B cell (primary cell): ENCODE results near the gene SYNE1.

Experiments
- EZH2 ChIP-seq: IDR thresholded peaks from 2 replicates; pipeline ENCODE4 v1.6.1; 2012; ENCODE audit warnings: borderline replicate concordance, low read depth, mild to moderate bottlenecking, moderate library complexity, low read length; ENCODE audit not compliant: insufficient read depth, poor library complexity, severe bottlenecking
- TF ChIP-seq, protein P1 (sequence below): fragments of 200-600 bp; IDR thresholded peaks from one replicate; pipeline ENCODE4 v1.8.0; 2022; ENCODE audit warnings: antibody characterized with exemption, mild to moderate bottlenecking

GRCh38 chr6:152204591-152204990 is 432.6 kb downstream of the SYNE1 start:
- TF ChIP-seq, protein P1, sequence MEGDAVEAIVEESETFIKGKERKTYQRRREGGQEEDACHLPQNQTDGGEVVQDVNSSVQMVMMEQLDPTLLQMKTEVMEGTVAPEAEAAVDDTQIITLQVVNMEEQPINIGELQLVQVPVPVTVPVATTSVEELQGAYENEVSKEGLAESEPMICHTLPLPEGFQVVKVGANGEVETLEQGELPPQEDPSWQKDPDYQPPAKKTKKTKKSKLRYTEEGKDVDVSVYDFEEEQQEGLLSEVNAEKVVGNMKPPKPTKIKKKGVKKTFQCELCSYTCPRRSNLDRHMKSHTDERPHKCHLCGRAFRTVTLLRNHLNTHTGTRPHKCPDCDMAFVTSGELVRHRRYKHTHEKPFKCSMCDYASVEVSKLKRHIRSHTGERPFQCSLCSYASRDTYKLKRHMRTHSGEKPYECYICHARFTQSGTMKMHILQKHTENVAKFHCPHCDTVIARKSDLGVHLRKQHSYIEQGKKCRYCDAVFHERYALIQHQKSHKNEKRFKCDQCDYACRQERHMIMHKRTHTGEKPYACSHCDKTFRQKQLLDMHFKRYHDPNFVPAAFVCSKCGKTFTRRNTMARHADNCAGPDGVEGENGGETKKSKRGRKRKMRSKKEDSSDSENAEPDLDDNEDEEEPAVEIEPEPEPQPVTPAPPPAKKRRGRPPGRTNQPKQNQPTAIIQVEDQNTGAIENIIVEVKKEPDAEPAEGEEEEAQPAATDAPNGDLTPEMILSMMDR, result no peak
- no peak for TF ChIP-seq EZH2
